HG03521 (cell line): ENCODE measurements around the gene PCDHGA9.
"Not testable (repeated sequence)": the region's sequence is repeated elsewhere in the genome, so short reads cannot be mapped to it uniquely, and the experiment has no call there.

Source experiments
- ATAC-seq: cut with Tn5 transposase; IDR thresholded peaks from one replicate; pipeline ENCODE4 v1.9.1; 2021; ENCODE audit warnings: mild to moderate bottlenecking, moderate library complexity; ENCODE audit not compliant: unreplicated experiment

PCDHGA9 gene

GRCh38 chr5:141383345-141383744 is 19.2 kb upstream of the PCDHGA9 start:
- no peak for ATAC-seq

- no peak for ATAC-seq
Measured at GRCh38 chr5:141384471-141385267, 17.9 kb upstream of the PCDHGA9 start.

- peak; percentile 67 for ATAC-seq
Measured at GRCh38 chr5:141387557-141388311, 14.8 kb upstream of the PCDHGA9 start, which contains the start of gene PCDHGB4. Gene PCDHGB4 (plus strand): TSS chr5:141387698. CDS start chr5:141387885, 187 bp downstream.

- ATAC-seq, result no peak
Measured at GRCh38 chr5:141388661-141389060, 13.9 kb upstream of the PCDHGA9 start.

- ATAC-seq, result no peak
Measured at GRCh38 chr5:141389153-141390042, 13.2 kb upstream of the PCDHGA9 start.

- ATAC-seq, result no peak
Measured at GRCh38 chr5:141392429-141393198, 10.0 kb upstream of the PCDHGA9 start, which contains the start of gene PCDHGA8. Gene PCDHGA8 (plus strand): TSS chr5:141392633. CDS start chr5:141392814, 181 bp downstream.

GRCh38 chr5:141393267-141393666 is 9.3 kb upstream of the PCDHGA9 start:
- no peak for ATAC-seq

GRCh38 chr5:141394401-141395187 is 8.0 kb upstream of the PCDHGA9 start:
- not testable (repeated sequence) for ATAC-seq

GRCh38 chr5:141397756-141398551 is 4.6 kb upstream of the PCDHGA9 start, which contains the start of gene PCDHGB5:
Gene PCDHGB5 (plus strand): TSS chr5:141397947. CDS start chr5:141398128, 181 bp downstream.
- peak; percentile 97 for ATAC-seq

- ATAC-seq, result no peak
Measured at GRCh38 chr5:141398608-141399007, 4.0 kb upstream of the PCDHGA9 start.

GRCh38 chr5:141399555-141400258 is 2.9 kb upstream of the PCDHGA9 start:
- no peak for ATAC-seq

- ATAC-seq, result no peak
Measured at GRCh38 chr5:141403387-141403786, 809 bp downstream of the PCDHGA9 start.

GRCh38 chr5:141407790-141408505 is 5.4 kb downstream of the PCDHGA9 start, which contains the start of gene PCDHGB6:
Gene PCDHGB6 (plus strand): TSS chr5:141408021. CDS start chr5:141408203, 182 bp downstream.
- ATAC-seq, result not testable (repeated sequence)

- ATAC-seq, result no peak
Measured at GRCh38 chr5:141409598-141410306, 7.2 kb downstream of the PCDHGA9 start.

GRCh38 chr5:141411575-141411974 is 9.0 kb downstream of the PCDHGA9 start:
- no peak for ATAC-seq

GRCh38 chr5:141412854-141413539 is 10.4 kb downstream of the PCDHGA9 start, which contains the start of gene PCDHGA10:
Gene PCDHGA10 (plus strand): TSS chr5:141412987. CDS start chr5:141413176, 189 bp downstream.
- ATAC-seq, result peak; percentile 83
